IPS-NIHi7 (cell line): Measurements from ENCODE around the gene UBA3.

Experiments used
- DNase-seq: peaks from one replicate; pipeline ENCODE4 v3.0.0; 2012; ENCODE audit warnings: mixed read lengths; ENCODE audit errors: extremely low spot score

The UBA3 gene

DNA sequence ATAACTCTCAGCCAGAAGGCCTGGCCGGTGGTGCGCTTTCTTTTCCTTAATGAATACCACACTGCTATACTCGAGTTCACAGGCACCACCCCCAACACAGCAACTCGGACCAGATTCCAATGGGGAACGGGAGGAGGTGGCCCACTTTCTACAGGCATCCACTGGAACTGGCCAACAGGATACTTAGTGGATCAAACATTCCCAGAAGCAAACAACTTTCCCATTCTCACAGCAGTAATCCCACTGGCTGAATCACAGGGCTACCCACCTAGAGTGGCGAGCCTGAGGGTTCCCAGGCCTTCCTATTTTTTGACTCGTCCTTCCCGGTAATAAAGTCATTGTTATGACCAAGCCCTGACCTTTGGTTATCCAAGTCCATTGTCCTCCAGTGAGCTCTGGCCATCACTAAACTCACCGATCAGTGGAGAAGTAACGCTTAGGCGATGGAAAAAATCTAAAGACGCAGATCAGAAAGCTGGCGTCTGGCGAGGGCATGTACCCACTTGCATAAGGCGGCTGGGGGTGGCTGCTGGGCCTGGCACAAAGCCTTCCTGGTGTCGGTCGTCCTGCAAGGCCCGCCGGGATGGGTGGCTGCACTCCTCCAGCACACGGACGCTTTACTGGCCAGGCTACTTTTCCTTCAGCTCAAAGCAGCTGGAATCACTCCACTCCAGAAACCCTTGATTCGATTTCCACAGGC lies 67.9 kb downstream of the UBA3 start:
- peak; percentile 20 for DNase-seq

- DNase-seq, result no peak
Observed at GRCh38 chr3:69011096-69011730, 69.0 kb downstream of the UBA3 start.

DNA sequence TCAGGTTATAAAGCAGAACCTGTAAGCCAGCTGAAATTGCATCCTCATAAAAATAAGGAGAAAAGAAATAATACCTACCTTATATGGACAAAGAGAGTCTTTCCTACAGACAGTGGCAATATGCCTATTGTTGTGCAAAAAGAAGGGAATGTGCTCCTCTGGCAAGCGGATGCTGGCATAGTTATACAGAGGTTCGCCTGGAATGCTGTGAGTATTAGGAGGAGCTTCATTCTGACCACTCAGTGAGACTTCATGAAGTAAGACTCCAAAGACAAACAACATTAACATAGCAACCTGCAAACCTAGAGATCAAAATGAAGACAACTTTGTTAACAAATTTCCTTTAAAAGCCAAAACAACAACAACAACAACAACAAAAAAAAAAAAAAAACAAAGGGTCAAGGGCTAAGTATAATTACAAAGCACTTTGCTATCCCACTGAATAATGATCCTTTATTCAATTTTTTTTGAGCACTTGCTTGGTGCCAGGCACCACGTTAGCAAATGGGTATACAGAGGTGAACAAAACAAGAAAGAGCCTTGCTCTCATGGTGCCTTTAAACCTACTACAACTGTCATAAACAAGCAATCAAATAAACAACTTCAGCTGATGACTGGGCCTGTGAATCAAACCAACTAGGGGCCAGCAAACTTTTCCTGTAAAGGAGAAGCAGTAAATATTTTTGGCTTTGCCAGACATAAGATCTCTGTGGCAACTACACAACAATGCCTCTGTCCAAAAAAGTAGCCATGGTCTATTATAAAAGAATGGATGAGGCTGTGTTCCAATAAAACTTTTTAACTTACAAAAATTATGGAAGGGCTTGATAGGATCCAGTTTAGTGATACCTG lies 70.4 kb downstream of the UBA3 start:
- DNase-seq, result peak; percentile 59

DNA sequence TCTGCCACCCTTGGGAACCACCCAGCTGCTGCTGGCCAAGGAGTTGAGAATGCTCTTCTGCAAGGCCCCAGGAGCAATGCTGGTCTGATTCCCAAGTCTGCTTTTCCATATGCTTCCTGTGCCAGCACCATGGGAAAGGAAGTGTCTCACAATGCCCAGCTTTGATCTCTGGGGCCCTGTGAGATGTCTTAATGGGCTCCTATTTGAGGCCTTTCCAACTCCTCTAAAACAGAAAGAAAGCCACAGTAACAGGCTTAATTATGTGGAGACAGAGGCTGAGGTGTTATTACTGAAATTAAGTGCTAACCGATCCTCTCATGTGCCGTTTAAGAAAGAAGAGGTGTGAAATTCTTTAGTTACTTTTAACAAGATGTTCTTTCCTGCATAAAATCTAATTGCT lies 71.2 kb downstream of the UBA3 start:
- DNase-seq, result peak; percentile 29

DNA sequence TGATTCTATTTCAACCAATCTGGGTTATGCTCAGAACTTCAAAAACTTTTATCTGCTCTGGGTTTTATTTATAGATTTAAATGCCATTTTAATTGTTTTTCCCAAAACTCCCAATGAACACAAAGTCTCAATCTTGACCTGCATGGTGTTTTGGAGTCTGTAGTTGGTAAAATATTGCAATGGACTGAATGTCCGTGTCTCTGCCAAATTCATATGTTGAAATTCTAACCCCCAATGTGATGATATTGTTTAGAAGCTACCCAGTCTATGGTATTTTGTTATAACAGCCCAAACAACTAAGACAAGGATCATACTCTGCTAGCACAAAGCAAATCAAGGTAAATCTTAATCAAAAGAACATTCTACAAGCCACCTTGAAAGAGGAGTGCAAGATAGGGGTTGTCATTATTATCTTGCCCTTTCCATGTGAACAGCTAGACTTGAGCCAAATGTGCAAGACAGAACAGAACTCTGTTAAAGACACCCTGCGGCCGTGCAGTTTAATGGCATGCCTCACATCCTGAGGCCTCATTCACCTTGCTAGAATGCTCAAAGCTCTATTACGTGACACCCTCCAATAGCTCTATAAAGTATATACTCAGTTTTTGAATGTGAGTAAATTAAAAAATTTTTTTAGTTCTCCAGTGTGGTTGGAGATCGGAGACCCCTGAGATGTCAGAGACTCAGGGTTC lies 74.2 kb downstream of the UBA3 start:
- DNase-seq, result no peak

DNA sequence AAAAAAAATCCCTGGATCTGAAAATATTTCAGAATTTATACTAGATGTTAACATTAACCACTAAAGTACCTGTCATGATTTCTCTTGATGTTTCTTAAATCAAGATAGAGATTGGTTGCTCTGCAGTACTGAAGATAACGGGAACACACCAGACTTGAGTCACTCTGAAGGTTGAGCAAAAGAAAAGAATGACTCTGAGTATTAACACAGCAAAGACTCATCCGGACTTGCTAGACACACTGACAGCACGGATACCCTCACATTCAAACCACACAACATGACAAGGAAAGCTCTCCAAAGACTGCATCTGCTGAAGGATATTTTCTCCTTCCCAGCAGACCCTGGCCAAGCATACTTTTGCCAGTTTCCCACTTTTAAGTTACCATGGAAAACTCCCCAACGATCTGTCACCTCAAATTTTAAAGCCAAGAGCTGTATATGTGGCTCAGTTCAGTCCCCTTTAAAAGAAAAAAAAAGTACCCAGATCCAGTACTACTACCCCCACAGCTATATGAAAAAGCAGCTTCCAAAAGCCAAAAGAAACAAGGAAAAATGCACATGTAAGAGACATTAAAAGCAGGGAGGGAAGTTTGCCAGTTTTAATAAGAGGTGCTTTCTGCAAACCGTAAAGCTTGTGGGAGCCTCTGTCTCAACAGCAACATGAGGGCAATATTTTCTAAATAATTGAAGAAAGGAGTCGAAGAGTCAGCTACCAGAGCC lies 74.9 kb downstream of the UBA3 start:
- no peak for DNase-seq
